CD4-positive, alpha-beta memory T cell (primary cell): ENCODE data around the gene WBP1. TPM values are rescaled to one million over a fixed set of nuclear protein-coding genes. Genes with fewer than 3 reads are reported as not detected.

Experiments used
- CTCF ChIA-PET: fragments of 350-600 bp; sonication (Branson Sonifier 250); formaldehyde crosslinking; loops from one replicate; lab custom pipeline; 2021; ENCODE audit warnings: inconsistent platforms; ENCODE audit not compliant: partially characterized antibody; lab: Charles Lee
- POLR2A ChIA-PET: fragments of 350-600 bp; sonication (Branson Sonifier 250); formaldehyde crosslinking; loops from one replicate; lab custom pipeline; 2021; ENCODE audit not compliant: partially characterized antibody; lab: Charles Lee
- DNase-seq, 5 donors: peaks; one replicate each; pipeline versions ENCODE4 v3.0.0 to v3.0.0-alpha.2; 2020 to 2022; ENCODE audit warnings: mixed read lengths in 1 of 5
- H3K27ac ChIP-seq: one replicate; pipeline ENCODE4 v1.7.0; 2013; ENCODE audit warnings: low read depth, low read length
- H3K27me3 ChIP-seq: 2 replicates; pipeline ENCODE4 v1.7.0; 2013; ENCODE audit warnings: mild to moderate bottlenecking, low read length, moderate library complexity; ENCODE audit not compliant: insufficient read depth
- H3K36me3 ChIP-seq: 2 replicates; pipeline ENCODE4 v1.7.0; 2013; ENCODE audit warnings: mild to moderate bottlenecking, low read length, moderate library complexity; ENCODE audit not compliant: insufficient read depth
- H3K4me1 ChIP-seq: 2 replicates; pipeline ENCODE4 v1.7.0; 2013; ENCODE audit warnings: mild to moderate bottlenecking, low read length, moderate library complexity; ENCODE audit not compliant: insufficient read depth
- H3K4me3 ChIP-seq, 2 donors: one replicate each; pipeline ENCODE4 v1.7.0; 2013; ENCODE audit warnings: low read length in 2 of 2, mild to moderate bottlenecking in 1 of 2
- H3K9me3 ChIP-seq, 2 donors: one replicate each; pipeline ENCODE4 v1.7.0; 2013; ENCODE audit warnings: low read length in 2 of 2, control low read depth in 1 of 2; ENCODE audit not compliant: control insufficient read depth in 1 of 2
- H3K27ac Mint-ChIP-seq, 7 donors: one replicate each; pipeline ENCODE4 v1.8.0; 2020 to 2021; ENCODE audit warnings: mixed read lengths in 7 of 7, mild to moderate bottlenecking in 6 of 7, inconsistent platforms in 3 of 7, moderate library complexity in 3 of 7
- H3K27me3 Mint-ChIP-seq, 2 donors: one replicate each; pipeline ENCODE4 v1.8.0; 2020 to 2021; ENCODE audit warnings: mixed read lengths in 2 of 2
- H3K36me3 Mint-ChIP-seq, 2 donors: one replicate each; pipeline ENCODE4 v1.8.0; 2020 to 2021; ENCODE audit warnings: mixed read lengths in 2 of 2, inconsistent platforms in 1 of 2, mild to moderate bottlenecking in 1 of 2
- H3K4me1 Mint-ChIP-seq, 4 donors: one replicate each; pipeline ENCODE4 v1.8.0; 2020 to 2021; ENCODE audit warnings: mixed read lengths in 4 of 4, mild to moderate bottlenecking in 1 of 4
- H3K4me3 Mint-ChIP-seq, 8 donors: one replicate each; pipeline ENCODE4 v1.8.0; 2020 to 2021; ENCODE audit warnings: mixed read lengths in 8 of 8, mild to moderate bottlenecking in 7 of 8, moderate library complexity in 6 of 8, inconsistent platforms in 3 of 8
- H3K9me3 Mint-ChIP-seq, 8 donors: one replicate each; pipeline ENCODE4 v1.8.0; 2020 to 2021; ENCODE audit warnings: mixed read lengths in 8 of 8, mild to moderate bottlenecking in 5 of 8, inconsistent platforms in 3 of 8, moderate library complexity in 1 of 8
- intact Hi-C: fragments of 100-400 bp; cut with micrococcal nuclease; formaldehyde crosslinking; loops from one replicate; pipeline ENCODE4 v1.15.1; 2023
- polyA plus RNA-seq, 2 donors: library from polyadenylated mRNA; unstranded; fragments of 300-500 nt; fragmentation: Illumina TruSeq; gene quantifications; one replicate each; pipeline ENCODE4 v1.2.3, GENCODE V29; 2021
- total RNA-seq, 2 experiments: library from RNA; stranded (reverse); gene quantifications; one replicate each; pipeline ENCODE4 v1.2.3, GENCODE V29; 2021

The WBP1 gene
- total and polyA plus RNA-seq, 4 experiments from 2014 or later: 38.1 to 109 (median 74.7) TPM

GRCh38 chr2:74489906-74490305 lies 31.7 kb downstream of the WBP1 start:
- intact Hi-C loops: loop anchor here (10.0 kb wide), 1 partner anchor 165 kb away; the partner anchor contains the start of gene SEMA4F
- Mint-ChIP-seq H3K4me1 (peaks cover 0 to 8% (median 2%) of the 10 kb centered on the region in 4 donors), H3K9me3 (no peaks in the 10 kb centered on the region), H3K36me3 (peaks cover 49 to 61% of the 10 kb centered on the region in 2 donors), H3K27ac (no peak overlapping the region), H3K27me3 (no peaks in the 10 kb centered on the region), H3K4me3 (no peak overlapping the region)
- Histone ChIP-seq H3K36me3 (peaks cover 50% of the 10 kb centered on the region), H3K9me3 (no peaks in the 10 kb centered on the region), H3K27me3 (no peaks in the 10 kb centered on the region), H3K4me1 (no peaks in the 10 kb centered on the region), H3K27ac (no peak overlapping the region), H3K4me3 (no peak overlapping the region)
- ChIA-PET POLR2A (interaction anchor here (1.0 to 1.6 kb wide), 2 partner anchors 17 to 32 kb away, joined by 3 to 4 read pairs; partner anchors contain the start of genes PCGF1 and WBP1), CTCF (interaction anchor here (1.0 to 11.3 kb wide), 2 partner anchors 43 to 98 kb away, joined by 3 to 141 read pairs; no protein-coding TSS in a partner anchor)
- DNase-seq: no peak

DNA sequence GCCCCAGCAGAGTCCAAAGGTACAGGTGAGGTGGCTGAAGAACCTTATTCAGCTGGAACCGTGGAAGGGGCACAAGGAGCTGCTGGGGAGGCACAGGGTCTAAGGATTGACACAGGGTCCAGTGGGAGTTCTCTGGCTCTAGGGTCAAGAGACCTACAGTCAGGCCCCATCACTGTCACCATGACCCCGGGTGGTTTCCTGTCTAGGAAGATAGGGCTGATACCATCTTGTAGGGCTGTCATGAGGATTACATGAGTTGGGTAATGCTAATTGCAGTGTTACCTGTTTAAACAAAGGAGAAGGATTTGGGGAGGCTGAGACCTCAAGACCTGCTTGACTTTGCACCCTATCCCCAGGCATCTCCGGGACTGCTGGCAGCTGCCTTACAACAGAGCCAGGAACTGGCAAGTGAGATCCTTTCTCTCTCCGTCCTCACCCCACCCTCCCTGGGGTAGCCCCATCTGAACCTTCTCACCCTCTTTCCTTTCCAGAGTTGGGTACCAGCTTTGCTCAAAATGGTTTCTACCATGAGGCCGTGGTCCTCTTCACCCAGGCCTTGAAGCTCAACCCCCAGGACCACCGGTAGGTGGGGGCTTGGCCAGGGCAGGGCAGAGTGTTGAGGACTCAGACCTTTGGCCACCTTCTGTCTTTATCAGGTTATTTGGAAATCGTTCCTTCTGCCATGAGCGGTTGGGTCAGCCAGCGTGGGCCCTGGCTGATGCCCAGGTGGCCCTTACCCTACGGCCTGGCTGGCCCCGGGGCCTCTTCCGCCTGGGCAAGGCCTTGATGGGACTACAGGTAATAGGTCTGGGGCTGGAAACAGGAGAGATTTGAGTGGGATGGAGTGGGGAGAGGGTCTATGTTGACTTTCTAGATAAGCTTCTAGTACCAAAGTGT lies 33.7 kb downstream of the WBP1 start:
- no peak for DNase-seq
- POLR2A ChIA-PET: interaction anchor here (1.7 to 2.6 kb wide), 2 partner anchors 12 to 38 kb away, joined by 5 to 9 read pairs; partner anchors contain the start of genes AUP1 and HTRA2
- intact Hi-C loops: no loop called here

DNA sequence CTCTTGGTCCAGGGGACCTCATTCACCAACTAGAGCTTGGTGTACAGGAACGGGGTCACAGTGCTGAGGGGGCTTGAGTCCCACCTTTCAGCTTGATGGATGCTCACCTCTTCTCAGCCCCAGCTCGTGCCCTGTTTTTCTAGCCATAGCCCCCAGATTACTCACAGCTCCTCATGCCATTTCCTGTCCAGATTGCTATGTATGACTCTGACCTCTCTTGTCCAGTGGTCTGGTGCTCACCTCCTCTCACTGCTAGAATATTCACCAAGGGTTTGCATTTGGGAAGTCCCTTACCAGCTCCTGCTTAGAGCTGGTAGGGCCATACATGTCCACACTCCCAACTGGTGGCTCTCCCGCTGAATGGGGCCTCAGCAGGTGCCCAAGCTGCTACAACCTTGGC lies 35.3 kb downstream of the WBP1 start:
- H3K27ac ChIP-seq: no peak overlapping the region
- Mint-ChIP-seq H3K4me3 (no peak overlapping the region), H3K27ac (peak overlapping the region in 1 of 7 donors; percentile 11), H3K36me3 (peaks cover 40 to 50% of the 10 kb centered on the region in 2 donors), H3K4me1 (peaks cover 5 to 14% (median 8%) of the 10 kb centered on the region in 4 donors), H3K27me3 (peaks cover 4 to 6% of the 10 kb centered on the region in 2 donors), H3K9me3 (no peaks in the 10 kb centered on the region)
- no peak overlapping the region for H3K4me3 ChIP-seq
- DNase-seq: no peak
- peaks cover 5% of the 10 kb centered on the region for H3K27me3 ChIP-seq
- POLR2A ChIA-PET: interaction anchor here (1.1 to 1.7 kb wide), 4 partner anchors 10 to 36 kb away, joined by 3 to 7 read pairs (median 5); partner anchors contain the start of genes AUP1, CCDC142, HTRA2 and TTC31
- H3K9me3 ChIP-seq: no peaks in the 10 kb centered on the region
- peaks cover 11% of the 10 kb centered on the region for H3K4me1 ChIP-seq
- H3K36me3 ChIP-seq: peaks cover 50% of the 10 kb centered on the region
- CTCF ChIA-PET: interaction anchor here (1.1 to 1.2 kb wide), 2 partner anchors 10 to 94 kb away, joined by 3 to 4 read pairs; no protein-coding TSS in a partner anchor
- intact Hi-C loops: no loop called here

More for the DNA sequence above, 33.7 kb downstream of the WBP1 start:
- CTCF ChIA-PET: interaction anchor here (1.0 kb wide), 1 partner anchor 95 kb away, joined by 3 read pairs; no protein-coding TSS in a partner anchor
- H3K27ac Mint-ChIP-seq: no peak overlapping the region
- peaks cover 0 to 3% (median under 1%) of the 10 kb centered on the region in 4 donors for H3K4me1 Mint-ChIP-seq
- no peaks in the 10 kb centered on the region for H3K9me3 ChIP-seq
- H3K27me3 ChIP-seq: peaks cover under 1% of the 10 kb centered on the region
- H3K36me3 Mint-ChIP-seq: peaks cover 42 to 52% of the 10 kb centered on the region in 2 donors
- H3K27me3 Mint-ChIP-seq: no peaks in the 10 kb centered on the region
- H3K27ac ChIP-seq: no peak overlapping the region
- H3K4me3 ChIP-seq: no peak overlapping the region
- H3K4me3 Mint-ChIP-seq: no peak overlapping the region
- no peaks in the 10 kb centered on the region for H3K4me1 ChIP-seq
- peaks cover 50% of the 10 kb centered on the region for H3K36me3 ChIP-seq
- H3K9me3 Mint-ChIP-seq: no peaks in the 10 kb centered on the region

DNA sequence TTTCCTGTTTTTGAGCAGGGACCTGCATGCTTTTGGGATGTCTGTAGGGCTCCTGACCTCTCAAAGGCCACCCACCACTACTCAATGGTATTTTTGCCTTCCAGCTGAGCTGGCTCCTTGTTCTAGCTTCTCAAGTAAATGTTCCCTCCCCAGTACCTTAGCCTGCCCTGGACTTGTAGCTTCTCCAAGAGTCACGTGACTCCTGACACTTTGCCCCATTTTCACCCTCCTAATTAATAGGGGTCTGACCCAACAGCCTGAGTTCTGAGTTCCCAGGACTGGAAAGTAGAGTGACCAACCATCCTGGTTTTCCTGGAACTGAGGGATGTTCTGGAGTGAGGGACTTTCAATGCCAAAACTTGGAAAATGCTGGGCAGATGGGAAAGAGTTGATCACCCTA lies 37.2 kb downstream of the WBP1 start:
- Mint-ChIP-seq H3K9me3 (no peaks in the 10 kb centered on the region), H3K27ac (no peak overlapping the region), H3K36me3 (peaks cover 30 to 37% of the 10 kb centered on the region in 2 donors), H3K27me3 (peaks cover 11 to 18% of the 10 kb centered on the region in 2 donors), H3K4me1 (peaks cover 9 to 28% (median 18%) of the 10 kb centered on the region in 4 donors), H3K4me3 (no peak overlapping the region)
- DNase-seq: no peak
- CTCF ChIA-PET: interaction anchor here (1.8 kb wide), 1 partner anchor 36 kb away, joined by 5 read pairs; no protein-coding TSS in a partner anchor
- peaks cover 39% of the 10 kb centered on the region for H3K36me3 ChIP-seq
- intact Hi-C loops: no loop called here
- no peak overlapping the region for H3K27ac ChIP-seq
- POLR2A ChIA-PET: interaction anchor here (0.7 to 1.7 kb wide), 3 partner anchors 8 to 15 kb away, joined by 4 read pairs; no protein-coding TSS in a partner anchor
- peaks cover 21% of the 10 kb centered on the region for H3K4me1 ChIP-seq
- no peaks in the 10 kb centered on the region for H3K9me3 ChIP-seq
- H3K4me3 ChIP-seq: no peak overlapping the region
- peaks cover 10% of the 10 kb centered on the region for H3K27me3 ChIP-seq

GRCh38 chr2:74496997-74497776 lies 38.9 kb downstream of the WBP1 start:
- peaks cover 10 to 43% (median 22%) of the 10 kb centered on the region in 4 donors for H3K4me1 Mint-ChIP-seq
- H3K27me3 Mint-ChIP-seq: peaks cover 11 to 35% of the 10 kb centered on the region in 2 donors
- H3K36me3 Mint-ChIP-seq: peaks cover 14 to 20% of the 10 kb centered on the region in 2 donors
- POLR2A ChIA-PET: interaction anchor here (0.6 to 8.0 kb wide), 10 partner anchors 9 to 505 kb away, joined by 3 to 28 read pairs (median 4); partner anchors contain the start of genes CCDC142, MRPL53, PCGF1 and TTC31
- Histone ChIP-seq H3K27ac (no peak overlapping the region), H3K4me1 (peaks cover 21% of the 10 kb centered on the region), H3K9me3 (no peaks in the 10 kb centered on the region), H3K36me3 (peaks cover 22% of the 10 kb centered on the region), H3K27me3 (peaks cover 20% of the 10 kb centered on the region), H3K4me3 (peak overlapping the region in 1 of 2 donors; percentile 52)
- DNase-seq: no peak
- H3K27ac Mint-ChIP-seq: peak overlapping the region in 1 of 7 donors; percentile 31
- intact Hi-C loops: no loop called here
- CTCF ChIA-PET: interaction anchor here (1.3 to 2.3 kb wide), 2 partner anchors 15 to 91 kb away, joined by 5 to 9 read pairs; partner anchors contain the start of genes CCDC142 and TTC31
- no peaks in the 10 kb centered on the region for H3K9me3 Mint-ChIP-seq
- peak overlapping the region; percentile 70 to 96 (median 88) for H3K4me3 Mint-ChIP-seq

- H3K27ac ChIP-seq: no peak overlapping the region
- H3K27ac Mint-ChIP-seq: peak overlapping the region in 3 of 7 donors; percentile 39 to 63 (median 47)
- POLR2A ChIA-PET: interaction anchor here (0.6 to 8.0 kb wide), 8 partner anchors 9 to 76 kb away, joined by 3 to 28 read pairs (median 6); partner anchors contain the start of genes CCDC142, MRPL53, PCGF1 and TTC31
- peaks cover 8 to 14% of the 10 kb centered on the region in 2 donors for H3K36me3 Mint-ChIP-seq
- CTCF ChIA-PET: interaction anchor here (1.3 to 2.3 kb wide), 2 partner anchors 15 to 90 kb away, joined by 5 to 9 read pairs; partner anchors contain the start of genes CCDC142 and TTC31
- H3K9me3 ChIP-seq: no peaks in the 10 kb centered on the region
- no peaks in the 10 kb centered on the region for H3K9me3 Mint-ChIP-seq
- peaks cover 28% of the 10 kb centered on the region for H3K27me3 ChIP-seq
- peaks cover 29% of the 10 kb centered on the region for H3K4me1 ChIP-seq
- H3K4me3 Mint-ChIP-seq: peak overlapping the region; percentile 78 to 96 (median 89)
- peak overlapping the region; percentile 52 to 64 for H3K4me3 ChIP-seq
- H3K27me3 Mint-ChIP-seq: peaks cover 13 to 40% of the 10 kb centered on the region in 2 donors
- peaks cover 14% of the 10 kb centered on the region for H3K36me3 ChIP-seq
- peaks cover 10 to 50% (median 29%) of the 10 kb centered on the region in 4 donors for H3K4me1 Mint-ChIP-seq
- peak in 1 of 5 donors; percentile 24 for DNase-seq
- intact Hi-C loops: no loop called here
These were observed 39.7 kb downstream of the WBP1 start for GRCh38 chr2:74497777-74498499.
